ENCODE data around the gene ZNF302. TPM values are rescaled to one million over a fixed set of nuclear protein-coding genes. Genes with fewer than 3 reads are reported as not detected.
"Not testable (repeated sequence)": the region's sequence is repeated elsewhere in the genome, so short reads cannot be mapped to it uniquely, and the experiment has no call there.

ZNF302 gene
- total RNA-seq, 2 experiments from 2014 or later, result 28.2 to 31.2 TPM

DNA sequence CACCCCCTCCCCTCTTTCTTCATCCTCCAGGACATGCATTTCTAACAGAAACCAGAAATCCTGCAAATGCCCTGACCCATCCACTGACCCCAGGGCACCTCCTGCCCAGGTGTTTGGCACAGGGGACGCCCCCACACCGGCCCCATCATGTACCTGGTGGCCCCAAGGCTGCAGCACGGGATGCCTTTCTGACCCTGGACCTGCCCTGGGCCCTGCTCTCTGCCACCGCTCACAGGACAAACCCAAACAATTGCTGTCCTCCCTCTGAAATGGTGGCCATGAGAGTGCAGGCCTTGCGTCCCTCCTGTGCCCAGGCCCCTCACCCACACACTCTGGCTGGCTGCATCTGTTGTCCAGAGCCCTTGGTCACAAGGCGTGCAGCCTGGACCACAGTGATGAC lies 12.6 kb upstream of the ZNF302 start:
- Mint-ChIP-seq H3K27ac (no peak overlapping the region), H3K36me3 (peaks cover 1% of the 10 kb centered on the region), H3K4me3 (no peak overlapping the region), H3K4me1 (peaks cover 15% of the 10 kb centered on the region), H3K9me3 (peaks cover 5% of the 10 kb centered on the region), H3K27me3 (no peaks in the 10 kb centered on the region)
- POLR2A ChIA-PET, result no interaction called here
- DNase-seq, result no peak
- ATAC-seq (ENCODE audit: low read depth), result no peak

DNA sequence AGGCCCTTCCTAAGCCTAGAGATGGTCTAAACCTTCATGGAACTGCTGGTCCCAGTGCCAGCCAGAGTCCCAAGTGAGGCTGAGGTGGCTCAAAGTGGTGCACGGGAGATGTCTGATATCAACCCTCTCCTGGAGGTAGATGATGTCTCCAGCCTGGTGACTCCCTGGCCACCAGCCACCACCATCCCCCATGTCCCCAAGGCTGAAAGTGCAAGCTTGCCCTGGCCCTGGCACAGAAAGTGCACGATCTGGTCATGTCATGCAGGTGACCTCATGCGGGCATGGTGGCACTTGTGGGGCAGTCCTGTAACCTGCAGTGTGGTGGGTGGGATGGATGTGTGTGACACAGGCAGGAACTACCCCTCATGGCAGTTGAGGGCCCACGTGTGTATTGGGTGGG lies 12.2 kb upstream of the ZNF302 start:
- ATAC-seq (ENCODE audit: low read depth); H3K36me3 Mint-ChIP-seq; H3K27ac Mint-ChIP-seq; H3K4me3 Mint-ChIP-seq; H3K9me3 Mint-ChIP-seq; DNase-seq; H3K27me3 Mint-ChIP-seq; POLR2A ChIA-PET: not testable (repeated sequence)
- peaks cover 15% of the 10 kb centered on the region for H3K4me1 Mint-ChIP-seq

DNA sequence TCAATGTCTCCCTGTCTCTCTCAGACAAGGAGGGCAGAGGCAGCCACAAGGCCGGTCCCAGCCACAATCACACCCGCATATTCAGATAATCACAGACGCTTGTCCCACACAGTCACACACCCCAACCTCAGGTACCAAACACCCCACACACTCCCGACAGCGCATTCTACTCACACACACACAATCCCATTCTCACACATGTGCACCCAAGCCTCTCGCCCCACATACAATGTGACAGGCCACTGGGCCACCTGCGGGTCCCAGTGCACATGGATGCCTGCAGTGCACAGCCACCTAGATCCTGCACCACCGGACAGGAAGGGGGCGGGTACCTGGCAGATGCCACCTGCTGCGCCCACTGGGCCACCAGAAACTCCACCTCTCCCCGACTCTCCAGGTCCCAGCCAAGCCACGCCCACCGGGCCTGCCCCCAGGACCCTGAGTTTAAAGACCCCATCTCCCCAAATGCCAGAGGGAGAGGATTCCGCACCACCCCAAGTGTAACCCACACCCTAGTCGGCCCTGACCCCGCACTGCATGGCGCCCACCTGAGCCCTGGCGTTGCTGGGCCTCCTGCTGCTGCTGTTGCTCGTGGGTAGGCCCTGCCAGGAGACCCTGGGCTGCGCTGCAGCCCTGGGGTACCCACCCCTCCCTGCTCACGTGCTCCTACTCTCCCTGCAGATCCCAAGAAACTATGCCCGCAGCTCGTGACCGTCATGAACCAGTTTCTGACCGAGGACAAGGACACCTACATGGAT lies 11.1 kb upstream of the ZNF302 start:
- peaks cover 15% of the 10 kb centered on the region for H3K4me1 Mint-ChIP-seq
- ATAC-seq (ENCODE audit: low read depth) (no peak), DNase-seq (no peak)
- H3K9me3 Mint-ChIP-seq, result peaks cover 4% of the 10 kb centered on the region
- no peaks in the 10 kb centered on the region for H3K27me3 Mint-ChIP-seq
- H3K36me3 Mint-ChIP-seq, result peaks cover 1% of the 10 kb centered on the region
- POLR2A ChIA-PET, result interaction anchor here (1.7 kb wide), 1 partner anchor 11 kb away, joined by 4 read pairs; the partner anchor contains the start of gene ZNF302
- H3K27ac Mint-ChIP-seq, result peak overlapping the region; percentile 88
- H3K4me3 Mint-ChIP-seq, result no peak overlapping the region

DNA sequence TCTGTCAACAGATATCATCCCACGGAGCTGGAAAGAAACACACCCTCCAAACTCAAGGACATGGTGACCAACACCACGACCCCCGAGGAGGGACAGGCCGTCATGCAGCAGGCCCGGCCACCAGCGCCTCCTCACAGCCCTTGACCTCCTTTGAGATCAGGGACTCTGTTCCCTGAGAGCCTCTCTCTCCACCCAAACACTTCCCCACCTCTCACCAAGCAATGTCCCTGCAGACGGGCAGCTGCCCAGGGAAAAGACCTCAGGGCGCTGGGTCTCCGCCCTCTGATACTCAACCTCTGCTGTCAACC lies 10.6 kb upstream of the ZNF302 start:
- POLR2A ChIA-PET, result interaction anchor here (1.7 kb wide), 1 partner anchor 11 kb away, joined by 4 read pairs; the partner anchor contains the start of gene ZNF302
- Mint-ChIP-seq H3K9me3 (peaks cover 3% of the 10 kb centered on the region), H3K27me3 (no peaks in the 10 kb centered on the region)

DNA sequence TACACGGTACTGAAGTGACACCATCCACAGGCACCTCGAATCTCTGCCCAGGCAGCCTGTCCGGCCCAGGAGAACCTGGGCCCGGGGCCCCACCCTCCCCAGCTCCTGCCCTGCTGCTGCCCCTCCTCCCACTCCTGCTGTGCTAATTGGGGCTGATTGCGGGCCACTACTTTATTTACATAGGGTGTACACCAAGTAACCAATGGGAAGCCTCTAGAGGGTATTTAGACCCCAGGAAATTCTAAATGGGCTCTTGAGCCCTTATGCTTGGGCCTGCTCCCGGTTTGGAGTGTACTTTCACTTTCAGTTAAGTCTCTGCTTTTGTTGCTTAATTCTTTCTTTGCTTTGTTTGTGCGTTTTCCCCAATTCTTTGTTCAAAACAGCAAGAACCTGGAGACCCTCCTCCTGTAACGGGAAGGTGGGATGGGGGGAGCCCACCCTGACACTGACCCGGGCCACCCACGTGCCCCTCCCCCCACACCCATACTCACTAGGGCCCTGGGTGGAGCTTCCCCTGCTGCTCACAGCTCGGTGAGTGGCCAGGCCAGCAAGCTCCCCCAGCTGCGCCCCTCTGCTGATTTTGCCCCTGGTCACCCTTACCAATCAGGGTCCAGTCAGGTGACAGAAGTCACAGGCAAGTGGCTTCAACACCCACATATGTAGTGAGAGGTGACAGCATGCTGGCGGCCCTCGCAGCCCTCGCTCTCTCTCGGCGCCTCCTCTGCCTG lies 10.0 kb upstream of the ZNF302 start:
- peaks cover 15% of the 10 kb centered on the region for H3K4me1 Mint-ChIP-seq
- H3K4me3 Mint-ChIP-seq, result peak overlapping the region; percentile 78
- peaks cover 3% of the 10 kb centered on the region for H3K9me3 Mint-ChIP-seq
- peaks cover 1% of the 10 kb centered on the region for H3K36me3 Mint-ChIP-seq
- ATAC-seq (ENCODE audit: low read depth) (peak; percentile 29), DNase-seq (no peak)
- H3K27me3 Mint-ChIP-seq, result no peaks in the 10 kb centered on the region
- H3K27ac Mint-ChIP-seq, result peak overlapping the region; percentile 88
- POLR2A ChIA-PET, result interaction anchor here (0.6 to 1.7 kb wide), 2 partner anchors 10 to 1958 kb away, joined by 4 to 6 read pairs; partner anchors contain the start of gene ZNF302

More for the DNA sequence above, 10.6 kb upstream of the ZNF302 start:
- Mint-ChIP-seq H3K27ac (peak overlapping the region; percentile 88), H3K4me1 (peaks cover 15% of the 10 kb centered on the region), H3K4me3 (peak overlapping the region; percentile 78), H3K36me3 (peaks cover 1% of the 10 kb centered on the region)
- ATAC-seq (ENCODE audit: low read depth) (no peak), DNase-seq (no peak)

DNA sequence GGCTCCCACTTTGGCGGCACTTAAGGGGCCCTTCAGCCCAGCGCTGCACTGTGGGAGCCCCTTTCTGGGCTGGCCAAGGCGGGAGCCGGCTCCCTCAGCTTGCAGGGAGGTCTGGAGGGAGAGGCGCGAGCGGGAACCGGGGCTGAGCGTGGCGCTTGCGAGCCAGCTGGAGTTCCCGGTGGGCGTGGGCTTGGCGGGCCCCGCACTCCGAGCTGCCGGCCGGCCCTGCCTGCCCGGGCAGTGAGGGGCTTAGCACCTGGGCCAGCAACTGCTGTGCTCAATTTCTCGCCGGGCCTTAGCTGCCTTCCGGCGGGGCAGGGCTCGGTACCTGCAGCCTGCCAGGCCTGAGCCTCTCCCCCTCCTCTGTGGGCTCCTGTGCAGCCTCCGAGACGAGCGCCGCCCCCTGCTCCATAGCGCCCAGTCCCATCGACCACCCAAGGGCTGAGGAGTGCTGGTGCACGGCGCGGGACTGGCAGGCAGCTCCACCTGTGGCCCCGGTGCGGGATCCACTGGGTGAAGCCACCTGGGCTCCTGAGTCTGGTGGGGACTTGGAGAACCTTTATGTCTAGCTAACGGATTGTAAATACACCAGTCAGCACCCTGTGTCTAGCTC lies 9.3 kb upstream of the ZNF302 start:
- POLR2A ChIA-PET, result interaction anchor here (0.6 to 1.7 kb wide), 2 partner anchors 9 to 1958 kb away, joined by 4 to 6 read pairs; partner anchors contain the start of gene ZNF302
- H3K9me3 Mint-ChIP-seq; ATAC-seq (ENCODE audit: low read depth); DNase-seq; H3K4me3 Mint-ChIP-seq; H3K4me1 Mint-ChIP-seq; H3K36me3 Mint-ChIP-seq; H3K27me3 Mint-ChIP-seq: not testable (repeated sequence)
- H3K27ac Mint-ChIP-seq, result peak overlapping the region; percentile 88

DNA sequence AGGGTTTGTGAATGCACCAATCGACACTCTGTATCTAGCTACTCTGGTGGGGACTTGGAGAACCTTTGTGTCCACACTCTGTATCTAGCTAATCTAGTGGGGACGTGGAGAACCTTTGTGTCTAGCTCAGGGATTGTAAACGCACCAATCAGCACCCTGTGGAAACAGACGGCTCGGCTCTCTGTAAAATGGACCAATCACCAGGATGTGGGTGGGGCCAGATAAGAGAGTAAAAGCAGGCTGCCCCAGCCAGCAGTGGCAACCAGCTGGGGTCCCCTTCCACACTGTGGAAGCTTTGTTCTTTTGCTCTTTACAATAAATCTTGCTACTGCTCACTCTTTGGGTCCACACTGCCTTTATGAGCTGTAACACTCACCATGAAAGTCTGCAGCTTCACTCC lies 8.8 kb upstream of the ZNF302 start:
- H3K36me3 Mint-ChIP-seq; H3K27ac Mint-ChIP-seq; POLR2A ChIA-PET; DNase-seq; ATAC-seq (ENCODE audit: low read depth); H3K4me3 Mint-ChIP-seq; H3K4me1 Mint-ChIP-seq; H3K9me3 Mint-ChIP-seq; H3K27me3 Mint-ChIP-seq: not testable (repeated sequence)

DNA sequence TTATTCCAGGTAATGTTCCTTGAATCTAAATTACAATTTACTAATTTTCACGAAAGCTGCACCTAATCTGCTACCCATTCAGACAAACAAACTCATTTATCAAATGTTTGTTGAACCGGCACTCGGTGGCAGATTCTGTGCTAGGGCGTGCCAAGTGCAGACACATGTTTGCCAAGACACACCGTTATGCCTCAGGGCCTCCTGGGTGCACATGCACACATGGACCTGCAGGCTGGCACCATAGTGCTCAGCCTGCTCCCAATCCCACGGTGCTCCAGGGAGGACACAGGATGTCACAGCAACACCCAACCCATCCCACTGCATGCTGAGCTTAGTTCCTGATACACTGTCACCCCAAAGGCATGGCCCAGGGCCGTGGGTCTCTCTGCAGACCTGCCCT lies 8.2 kb upstream of the ZNF302 start:
- DNase-seq, result no peak
- Mint-ChIP-seq H3K9me3 (no peaks in the 10 kb centered on the region), H3K27ac (no peak overlapping the region), H3K36me3 (peaks cover 4% of the 10 kb centered on the region), H3K27me3 (peaks cover 2% of the 10 kb centered on the region), H3K4me1 (peaks cover 4% of the 10 kb centered on the region), H3K4me3 (no peak overlapping the region)
- ATAC-seq (ENCODE audit: low read depth), result no peak
- POLR2A ChIA-PET, result no interaction called here

DNA sequence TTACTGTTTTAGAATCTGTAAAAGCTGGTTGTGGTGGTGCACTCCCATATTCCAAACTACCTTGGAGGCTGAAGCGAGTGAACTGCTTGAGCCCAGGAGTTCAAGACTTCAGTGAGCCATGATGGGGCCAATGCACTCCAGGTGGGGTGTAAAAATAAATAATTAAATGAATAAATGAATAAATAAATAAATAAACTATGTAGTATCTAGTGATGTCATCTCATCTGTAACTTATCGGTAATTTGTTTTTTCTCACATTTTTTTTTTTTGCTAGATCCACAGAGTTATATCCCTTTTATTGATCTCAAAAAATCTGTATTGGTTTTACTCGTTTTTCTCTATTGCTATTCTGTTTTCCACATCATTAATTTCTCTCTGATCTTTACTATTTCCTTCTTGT lies 5.5 kb upstream of the ZNF302 start:
- H3K9me3 Mint-ChIP-seq, result peaks cover 2% of the 10 kb centered on the region
- peaks cover 2% of the 10 kb centered on the region for H3K27me3 Mint-ChIP-seq
- POLR2A ChIA-PET, result no interaction called here
- H3K27ac Mint-ChIP-seq, result no peak overlapping the region
- H3K4me1 Mint-ChIP-seq, result peaks cover 6% of the 10 kb centered on the region
- ATAC-seq (ENCODE audit: low read depth), result no peak
- H3K36me3 Mint-ChIP-seq, result peaks cover 9% of the 10 kb centered on the region
- no peak overlapping the region for H3K4me3 Mint-ChIP-seq
- DNase-seq, result no peak

DNA sequence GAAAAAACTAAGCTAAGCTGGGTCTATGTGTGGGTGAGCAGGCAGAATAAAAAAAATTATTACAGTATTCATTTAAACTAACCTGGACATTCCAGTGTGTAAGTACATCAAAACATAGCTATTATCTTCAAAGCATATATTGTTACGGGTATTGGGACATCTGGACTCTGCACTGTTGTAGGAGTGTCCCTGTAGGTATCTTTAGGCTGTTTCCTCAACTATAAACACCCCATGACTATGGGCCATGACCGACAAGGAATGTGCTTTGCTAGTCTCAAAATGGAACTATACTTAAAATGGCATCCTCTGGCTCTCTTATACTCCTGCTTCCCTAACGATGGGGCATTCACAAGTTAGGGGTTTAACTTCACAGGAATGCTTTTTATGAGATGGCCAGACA lies 3.9 kb upstream of the ZNF302 start:
- no peak for ATAC-seq (ENCODE audit: low read depth)
- Mint-ChIP-seq H3K9me3 (peaks cover 2% of the 10 kb centered on the region), H3K27me3 (peaks cover 4% of the 10 kb centered on the region), H3K4me3 (no peak overlapping the region), H3K36me3 (peaks cover 15% of the 10 kb centered on the region), H3K4me1 (peaks cover 5% of the 10 kb centered on the region), H3K27ac (no peak overlapping the region)
- DNase-seq, result no peak
- POLR2A ChIA-PET, result no interaction called here

DNA sequence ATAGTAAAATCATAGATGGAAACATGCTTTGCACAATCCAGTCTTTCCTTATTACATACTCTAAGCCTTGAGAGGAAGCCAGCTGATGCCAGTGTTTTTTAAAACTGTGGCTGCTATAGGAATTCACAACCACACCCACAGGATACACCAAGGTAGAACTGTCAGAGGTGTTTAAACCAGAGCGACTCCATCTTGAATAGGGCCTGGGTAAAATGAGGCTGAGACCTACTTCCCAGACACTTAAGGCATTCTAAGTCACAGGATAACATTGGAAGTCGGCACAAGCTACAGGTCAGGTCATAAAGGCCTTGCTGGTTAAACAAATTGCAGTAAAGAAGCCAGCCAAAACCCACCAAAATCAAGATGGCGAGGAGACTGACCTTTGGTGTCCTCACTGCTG lies 2.2 kb upstream of the ZNF302 start:
- Mint-ChIP-seq H3K9me3 (peaks cover 13% of the 10 kb centered on the region), H3K27me3 (peaks cover 4% of the 10 kb centered on the region), H3K36me3 (peaks cover 31% of the 10 kb centered on the region), H3K4me1 (peaks cover 11% of the 10 kb centered on the region), H3K4me3 (no peak overlapping the region), H3K27ac (no peak overlapping the region)
- ATAC-seq (ENCODE audit: low read depth) (no peak), DNase-seq (no peak)
- POLR2A ChIA-PET, result no interaction called here

DNA sequence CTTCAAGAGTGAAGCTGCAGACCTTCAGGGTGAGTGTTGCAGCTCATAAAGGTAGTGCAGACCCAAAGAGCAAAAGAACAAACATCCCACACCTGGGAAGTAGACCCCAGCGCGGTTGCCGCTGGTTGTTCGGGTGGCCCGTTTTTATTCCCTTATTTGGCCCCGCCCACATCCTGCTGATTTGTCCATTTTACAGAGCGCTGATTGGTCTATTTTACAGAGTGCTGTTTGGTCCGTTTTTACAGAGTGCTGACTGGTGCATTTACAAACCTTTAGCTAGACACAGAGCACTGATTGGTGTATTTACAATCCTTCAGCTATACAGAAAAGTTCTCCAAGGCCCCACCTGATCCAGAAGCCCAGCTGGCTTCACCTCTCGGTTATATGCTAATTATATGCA lies 1.6 kb upstream of the ZNF302 start:
- DNase-seq (no peak), ATAC-seq (ENCODE audit: low read depth) (no peak)
- H3K27ac Mint-ChIP-seq, result no peak overlapping the region
- POLR2A ChIA-PET, result no interaction called here
- peaks cover 11% of the 10 kb centered on the region for H3K4me1 Mint-ChIP-seq
- no peak overlapping the region for H3K4me3 Mint-ChIP-seq
- H3K27me3 Mint-ChIP-seq, result peaks cover 4% of the 10 kb centered on the region
- H3K36me3 Mint-ChIP-seq, result peaks cover 38% of the 10 kb centered on the region
- peaks cover 13% of the 10 kb centered on the region for H3K9me3 Mint-ChIP-seq

DNA sequence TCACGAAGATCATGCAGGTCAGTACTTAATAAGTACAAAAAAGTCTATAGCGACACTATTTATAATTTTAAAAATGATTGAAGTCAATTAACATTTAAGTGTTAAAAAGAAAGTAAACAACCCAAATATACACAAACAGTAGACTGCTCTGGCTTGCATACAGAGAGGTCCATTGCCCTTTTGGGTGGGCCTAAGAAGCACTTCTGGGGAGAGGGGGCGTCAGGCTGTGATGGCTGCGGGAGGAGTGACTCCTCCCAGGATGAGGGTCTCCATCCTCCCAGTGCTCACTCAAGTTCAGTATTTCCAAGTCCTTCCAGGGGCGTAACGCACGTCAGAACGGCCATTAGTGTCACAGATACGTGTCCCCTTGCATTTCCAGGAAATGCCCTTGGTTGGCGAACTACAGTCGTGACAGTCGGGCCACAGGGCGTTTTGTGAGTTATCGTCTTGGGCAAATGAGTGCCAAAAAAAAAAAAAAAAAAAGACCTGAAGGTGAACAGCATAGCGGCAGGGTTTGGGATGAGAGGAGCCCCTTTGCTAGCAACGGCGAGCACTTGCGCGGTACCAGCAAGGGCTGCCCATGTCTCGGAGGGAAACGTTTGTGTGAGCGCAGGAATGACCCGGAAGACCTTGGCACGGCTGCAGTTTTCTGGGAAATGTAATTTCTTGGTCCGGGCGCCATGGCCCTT lies 637 bp upstream of the ZNF302 start, which contains the start of gene SCGB2B2:
SCGB2B2 (minus strand) TSS at position 463 of the 689 bp plus-strand sequence. CDS start 82,596 bp downstream, outside the sequence.
- Mint-ChIP-seq H3K27ac (peak within 1 kb of the TSS; percentile 92), H3K27me3 (peaks cover 4% of the 10 kb centered on the region), H3K4me3 (peak within 1 kb of the TSS; percentile 91), H3K9me3 (peaks cover 17% of the 10 kb centered on the region), H3K36me3 (peaks cover 45% of the 10 kb centered on the region), H3K4me1 (peaks cover 11% of the 10 kb centered on the region)
- POLR2A ChIA-PET, result interaction anchor here (1.0 to 2.4 kb wide), 8 partner anchors 10 to 542 kb away, joined by 3 to 12 read pairs (median 5); partner anchors contain the start of genes UBA2, ZNF181, ZNF30 and ZNF599
- DNase-seq, result peak; percentile 69
- ATAC-seq (ENCODE audit: low read depth), result peak; percentile 65
